BJ (cell line): Measurements from ENCODE around the gene ZBTB21. TPM values are rescaled to one million over a fixed set of nuclear protein-coding genes. Genes with fewer than 3 reads are reported as not detected.

Experiments
- CTCF ChIA-PET: fragments of 350-600 bp; formaldehyde crosslinking; extraction: SDS; loops from one replicate; lab custom pipeline; 2021; ENCODE audit warnings: antibody characterized with exemption, inconsistent platforms; lab: Yijun Ruan, JAX
- POLR2A ChIA-PET: fragments of 300-600 bp; sonication (Branson Sonifier 250); formaldehyde crosslinking; extraction: SDS; loops from one replicate; lab custom pipeline; 2021; ENCODE audit warnings: antibody characterized with exemption; lab: Charles Lee
- DNase-seq: peaks from one replicate; pipeline ENCODE4 v3.0.0-alpha.2; 2011; ENCODE audit warnings: low read depth
- H3K27me3 ChIP-seq: 2 replicates; pipeline ENCODE4 v1.6.0; 2011; ENCODE audit warnings: low read length; ENCODE audit not compliant: control insufficient read depth, insufficient read depth
- H3K36me3 ChIP-seq: 2 replicates; pipeline ENCODE4 v1.5.1; 2011; ENCODE audit warnings: low read length; ENCODE audit not compliant: control insufficient read depth, insufficient read depth
- H3K4me3 ChIP-seq: 2 replicates; pipeline ENCODE4 v1.5.1; 2011; ENCODE audit warnings: low read depth, mild to moderate bottlenecking, control low read depth, low read length
- polyA plus RNA-seq: library from polyadenylated mRNA; depleted of rRNA; stranded (reverse); fragments of >200 nt; gene quantifications from 2 replicates; pipeline ENCODE4 v1.2.3, GENCODE V29; 2011
- TF ChIP-seq, protein P1 (sequence below): IDR thresholded peaks from 2 replicates; pipeline ENCODE4 v1.5.1; 2011; ENCODE audit warnings: low read depth, mild to moderate bottlenecking, control low read depth, inconsistent platforms, low read length, moderate library complexity; ENCODE audit not compliant: insufficient read depth

ZBTB21 gene
- polyA plus RNA-seq, 1 experiment, result 8.1 TPM

DNA sequence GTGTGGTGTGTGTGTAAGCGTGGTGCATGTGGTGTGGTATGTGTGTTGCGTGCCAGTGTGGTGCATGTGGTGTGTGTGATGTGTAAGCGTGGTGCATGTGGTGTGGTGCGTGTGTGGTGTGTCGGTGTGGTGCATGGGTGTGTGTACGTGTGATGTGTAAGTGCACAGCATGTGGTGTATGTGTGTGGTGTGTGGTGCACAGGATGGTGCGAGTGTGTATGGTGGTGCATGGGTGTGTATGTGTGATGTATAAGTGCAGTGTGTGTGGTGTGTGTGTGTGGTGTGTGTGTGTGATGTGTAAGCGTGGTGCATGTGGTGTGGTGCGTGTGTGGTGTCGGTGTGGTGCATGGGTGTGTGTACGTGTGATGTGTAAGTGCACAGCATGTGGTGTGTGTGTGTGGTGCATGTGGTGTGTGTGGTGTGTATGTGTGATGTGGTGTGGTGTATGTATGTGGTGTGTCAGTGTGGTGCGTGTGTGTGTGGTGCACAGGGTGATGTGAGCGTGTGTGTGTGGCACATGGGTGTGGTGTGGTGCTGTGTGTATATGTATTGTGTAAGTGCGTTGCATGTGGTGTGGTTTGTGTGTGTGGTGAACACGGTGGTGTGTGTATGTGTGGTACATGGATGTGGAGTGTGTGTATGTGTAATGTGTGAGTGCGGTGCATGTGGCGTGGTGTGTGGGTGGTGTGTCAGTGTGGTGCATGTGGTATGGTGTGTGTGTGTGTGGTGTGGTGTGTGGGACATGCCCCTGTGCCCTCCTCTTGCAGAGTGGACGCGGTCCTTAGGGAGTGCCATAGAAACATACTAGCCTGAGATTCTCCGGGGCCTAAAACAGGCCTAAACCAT, 55.3 kb downstream of the ZBTB21 start:
- POLR2A ChIA-PET, result no interaction called here
- Histone ChIP-seq H3K36me3 (peaks cover 1% of the 10 kb centered on the region; the same call in 1 of the 2 replicates), H3K4me3 (no peak overlapping the region), H3K27me3 (no peaks in the 10 kb centered on the region)
- TF ChIP-seq, protein P1, sequence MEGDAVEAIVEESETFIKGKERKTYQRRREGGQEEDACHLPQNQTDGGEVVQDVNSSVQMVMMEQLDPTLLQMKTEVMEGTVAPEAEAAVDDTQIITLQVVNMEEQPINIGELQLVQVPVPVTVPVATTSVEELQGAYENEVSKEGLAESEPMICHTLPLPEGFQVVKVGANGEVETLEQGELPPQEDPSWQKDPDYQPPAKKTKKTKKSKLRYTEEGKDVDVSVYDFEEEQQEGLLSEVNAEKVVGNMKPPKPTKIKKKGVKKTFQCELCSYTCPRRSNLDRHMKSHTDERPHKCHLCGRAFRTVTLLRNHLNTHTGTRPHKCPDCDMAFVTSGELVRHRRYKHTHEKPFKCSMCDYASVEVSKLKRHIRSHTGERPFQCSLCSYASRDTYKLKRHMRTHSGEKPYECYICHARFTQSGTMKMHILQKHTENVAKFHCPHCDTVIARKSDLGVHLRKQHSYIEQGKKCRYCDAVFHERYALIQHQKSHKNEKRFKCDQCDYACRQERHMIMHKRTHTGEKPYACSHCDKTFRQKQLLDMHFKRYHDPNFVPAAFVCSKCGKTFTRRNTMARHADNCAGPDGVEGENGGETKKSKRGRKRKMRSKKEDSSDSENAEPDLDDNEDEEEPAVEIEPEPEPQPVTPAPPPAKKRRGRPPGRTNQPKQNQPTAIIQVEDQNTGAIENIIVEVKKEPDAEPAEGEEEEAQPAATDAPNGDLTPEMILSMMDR, result no peak
- DNase-seq, result no peak
- CTCF ChIA-PET, result interaction anchor here (0.8 to 1.4 kb wide), 2 partner anchors 138 to 154 kb away, joined by 4 to 8 read pairs; no protein-coding TSS in a partner anchor

DNA sequence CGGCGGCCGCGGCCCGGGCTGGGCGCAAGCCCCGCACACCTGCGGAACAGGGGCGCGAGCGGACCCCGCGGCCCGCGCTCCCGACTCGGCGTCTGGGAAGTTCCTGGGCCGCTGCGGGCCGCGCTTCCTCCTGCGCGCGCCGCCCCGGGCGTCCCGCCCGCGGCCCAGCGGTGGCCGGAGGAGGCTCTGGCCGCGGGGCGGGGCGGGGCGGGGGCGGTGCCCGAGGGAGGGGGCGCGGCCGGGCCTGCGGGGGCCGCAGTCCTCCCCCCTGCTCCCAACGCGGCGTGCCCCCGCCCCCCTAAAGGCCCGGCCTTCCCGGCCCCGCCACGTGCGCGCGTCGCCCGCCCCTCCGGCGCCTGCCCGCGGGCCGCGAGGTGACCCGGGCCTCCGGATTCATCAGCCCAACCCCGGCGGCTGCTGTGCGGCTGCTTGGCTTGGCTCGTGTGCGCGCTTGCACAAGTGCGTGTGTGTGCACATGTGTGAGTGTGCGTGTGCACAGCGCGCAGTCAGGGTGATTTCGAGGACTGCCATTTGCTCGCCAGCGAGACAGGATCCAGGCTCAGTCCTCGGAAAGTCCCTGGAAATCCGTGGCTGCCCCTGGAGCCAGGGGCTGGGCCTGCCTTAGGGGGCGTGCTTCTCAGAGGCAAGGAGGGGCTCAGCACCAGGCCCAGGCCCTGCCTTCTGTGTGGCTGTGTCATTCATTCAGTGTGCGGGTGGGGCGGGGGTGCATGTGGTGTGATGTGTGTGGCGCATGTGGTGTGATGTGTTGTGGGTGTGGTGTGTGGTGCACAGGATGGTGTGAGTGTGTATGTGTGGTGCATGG, 56.1 kb downstream of the ZBTB21 start, which contains the start of gene C2CD2:
C2CD2 (minus strand) TSS at position 188 of the 823 bp plus-strand sequence. CDS start 370 bp downstream, outside the sequence.
- Histone ChIP-seq H3K27me3 (no peaks in the 10 kb centered on the region), H3K4me3 (peak within 1 kb of the TSS; percentile 63), H3K36me3 (peaks cover 1% of the 10 kb centered on the region; the same call in 1 of the 2 replicates)
- POLR2A ChIA-PET, result no interaction called here
- CTCF ChIA-PET, result interaction anchor here (0.6 kb wide), 1 partner anchor 33 kb away, joined by 3 read pairs; no protein-coding TSS in a partner anchor
- DNase-seq, result no peak
- TF ChIP-seq, protein P1, result no peak

DNA sequence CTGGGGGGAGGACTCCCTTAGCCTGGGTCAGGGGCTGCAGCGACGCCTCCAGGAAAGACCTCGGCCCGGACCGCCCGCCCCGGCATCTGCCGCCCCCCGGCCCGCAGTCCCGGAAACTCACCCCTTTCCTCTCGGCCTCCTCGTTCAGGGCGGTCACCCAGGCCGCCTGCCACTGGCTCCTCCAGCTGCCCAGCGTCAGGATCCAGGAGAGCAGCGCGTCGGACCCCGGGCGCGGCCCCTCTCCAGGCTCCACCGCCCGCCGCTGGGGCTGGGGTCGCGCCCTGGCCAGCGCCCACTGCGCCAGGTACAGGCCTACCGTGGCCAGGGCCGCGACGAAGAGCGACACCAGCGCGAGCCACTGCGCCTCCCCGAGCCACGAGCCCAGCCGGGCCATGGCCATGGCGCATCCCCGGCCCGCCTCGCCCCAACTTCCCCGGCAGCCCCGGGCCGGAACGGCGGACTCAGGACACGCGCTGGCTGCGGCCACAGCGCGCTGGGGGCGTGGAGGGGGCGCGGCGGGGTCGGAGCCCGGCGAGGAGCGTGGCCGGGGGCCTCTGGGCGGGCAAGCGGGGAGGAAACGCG, 56.8 kb downstream of the ZBTB21 start:
- H3K4me3 ChIP-seq, result peak overlapping the region; percentile 63
- CTCF ChIA-PET, result interaction anchor here (0.6 to 1.3 kb wide), 2 partner anchors 10 to 33 kb away, joined by 3 read pairs; no protein-coding TSS in a partner anchor
- H3K27me3 ChIP-seq, result no peaks in the 10 kb centered on the region
- DNase-seq, result no peak
- POLR2A ChIA-PET, result no interaction called here
- TF ChIP-seq, protein P1, result no peak
- peaks cover 1% of the 10 kb centered on the region; the same call in 1 of the 2 replicates for H3K36me3 ChIP-seq

DNA sequence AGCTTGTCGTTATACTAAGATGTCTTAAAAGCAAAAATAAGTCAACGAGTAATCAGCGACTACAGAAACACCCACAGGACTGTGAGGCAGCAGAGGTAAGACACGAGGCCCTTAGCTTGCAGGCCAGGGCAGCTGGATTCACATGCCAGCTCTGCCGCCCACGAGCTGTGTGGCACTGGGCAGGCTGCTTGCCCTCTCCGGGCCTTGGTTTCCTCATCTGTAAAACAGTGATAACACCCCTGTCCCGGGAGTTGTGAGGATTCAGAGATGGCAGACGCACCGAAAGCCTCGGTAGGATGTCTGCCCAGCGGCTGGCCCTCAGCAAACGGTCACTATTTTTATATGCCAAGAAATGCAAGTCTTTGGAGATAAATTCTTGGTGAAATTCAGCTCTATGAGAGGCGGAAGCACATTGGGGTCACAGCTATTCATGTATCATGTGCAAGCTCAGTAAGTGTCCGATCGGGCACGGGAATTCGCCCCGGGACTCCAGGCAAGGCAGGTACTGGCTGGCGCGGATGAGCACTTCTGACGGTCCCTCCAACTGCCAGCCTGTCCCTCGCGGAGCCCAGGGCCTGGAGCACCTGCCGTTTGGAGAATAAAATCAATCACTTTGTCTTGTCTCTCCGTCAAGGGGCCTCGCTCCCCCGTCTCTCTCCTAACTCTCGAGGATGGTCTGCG, 57.5 kb downstream of the ZBTB21 start:
- peak overlapping the region; percentile 63 for H3K4me3 ChIP-seq
- CTCF ChIA-PET, result interaction anchor here (1.3 kb wide), 1 partner anchor 9 kb away, joined by 3 read pairs; no protein-coding TSS in a partner anchor
- TF ChIP-seq, protein P1, result no peak
- DNase-seq, result no peak
- H3K27me3 ChIP-seq, result no peaks in the 10 kb centered on the region
- H3K36me3 ChIP-seq, result peaks cover 1% of the 10 kb centered on the region; the same call in 1 of the 2 replicates
- POLR2A ChIA-PET, result no interaction called here
